ENCODE results near the gene MAP3K21.

Gene MAP3K21

GRCh38 chr1:233326811-233327650, 493 bp upstream of the MAP3K21 start:
- peak; percentile 89 to 93 for DNase-seq

- peak; percentile 41 to 57 for DNase-seq
Measured at GRCh38 chr1:233328142-233328921, 808 bp downstream of the MAP3K21 start.

DNA sequence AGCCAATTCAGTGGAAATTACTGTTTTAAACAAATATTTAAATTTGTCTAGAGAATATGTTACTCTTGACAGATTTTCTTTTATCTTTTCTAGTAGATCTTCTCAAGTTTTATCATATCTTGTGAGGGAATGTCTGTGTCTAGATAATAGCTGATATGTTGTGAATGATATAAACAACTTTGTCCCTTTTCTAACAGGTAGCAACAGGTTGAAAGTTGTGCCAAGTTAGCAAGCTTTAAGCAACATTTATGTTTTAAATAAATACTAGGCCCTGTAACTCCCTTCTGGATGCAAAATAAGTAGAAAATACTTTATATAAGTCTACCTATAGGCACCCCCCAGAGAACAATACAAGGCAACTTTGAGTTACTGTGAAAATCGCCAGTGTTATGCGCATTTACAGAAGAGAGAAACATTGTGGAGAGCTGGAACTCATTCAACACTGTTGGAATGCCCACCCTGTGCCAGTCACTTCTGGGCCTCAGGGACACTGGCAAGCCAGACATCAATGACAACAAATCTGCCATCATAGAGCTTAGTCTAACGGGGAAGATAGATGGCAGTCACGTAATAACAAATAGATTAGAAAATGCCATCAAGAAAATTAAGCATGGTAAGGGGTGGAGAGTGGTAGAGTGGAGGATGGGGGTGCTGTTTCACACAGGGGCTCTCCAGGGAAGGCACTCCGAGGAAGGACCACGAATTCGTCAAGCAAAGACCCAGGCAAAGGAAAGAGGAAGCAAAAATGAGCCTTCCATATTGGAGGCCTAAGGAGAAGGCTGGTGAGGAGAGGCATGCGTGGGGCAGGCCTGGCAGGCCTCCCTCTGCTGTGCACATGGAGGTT, 4.4 kb downstream of the MAP3K21 start:
- DNase-seq, result no peak

DNA sequence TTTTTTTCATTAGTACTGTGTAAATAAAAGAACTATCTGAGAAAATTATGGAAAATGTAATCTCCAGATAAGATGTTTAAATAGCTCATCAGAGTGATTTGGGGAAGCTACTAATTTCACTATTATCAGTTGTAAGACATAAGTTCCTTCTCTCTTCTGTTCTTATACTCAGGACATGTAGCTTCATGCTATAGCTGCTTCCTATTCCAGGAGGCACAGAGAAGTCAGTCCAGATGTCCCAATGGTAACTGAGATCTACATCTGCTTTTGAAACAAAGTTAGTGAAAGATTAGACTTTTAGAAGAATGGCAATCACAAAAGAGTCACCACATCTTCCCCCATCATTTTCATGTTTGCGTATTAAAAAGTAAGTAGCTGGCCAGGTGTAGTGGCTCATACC, 5.6 kb downstream of the MAP3K21 start:
- DNase-seq, result no peak

GRCh38 chr1:233334092-233334491, 6.6 kb downstream of the MAP3K21 start:
- no peak for DNase-seq

- DNase-seq, result no peak
Measured at GRCh38 chr1:233336554-233337456, 9.3 kb downstream of the MAP3K21 start.

DNA sequence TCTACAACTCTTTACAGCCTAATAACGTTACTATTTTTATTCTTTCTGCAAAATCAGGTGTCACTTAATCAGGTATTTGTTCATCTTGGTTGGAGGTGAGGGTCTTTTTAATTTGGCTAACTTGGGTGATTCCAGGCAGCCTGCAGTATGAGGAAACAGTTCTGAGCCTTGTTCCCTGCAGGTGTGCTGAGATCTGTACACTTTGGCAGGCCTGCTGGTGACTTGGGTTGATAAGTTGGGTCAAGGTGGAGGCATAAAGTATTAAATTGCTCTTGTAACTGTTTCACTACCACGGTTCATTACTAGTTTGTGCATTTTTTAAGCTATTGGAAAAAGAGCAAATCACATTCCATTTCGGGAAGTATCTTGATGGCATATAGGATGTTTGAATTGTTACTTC, 10.0 kb downstream of the MAP3K21 start:
- no peak for DNase-seq

DNA sequence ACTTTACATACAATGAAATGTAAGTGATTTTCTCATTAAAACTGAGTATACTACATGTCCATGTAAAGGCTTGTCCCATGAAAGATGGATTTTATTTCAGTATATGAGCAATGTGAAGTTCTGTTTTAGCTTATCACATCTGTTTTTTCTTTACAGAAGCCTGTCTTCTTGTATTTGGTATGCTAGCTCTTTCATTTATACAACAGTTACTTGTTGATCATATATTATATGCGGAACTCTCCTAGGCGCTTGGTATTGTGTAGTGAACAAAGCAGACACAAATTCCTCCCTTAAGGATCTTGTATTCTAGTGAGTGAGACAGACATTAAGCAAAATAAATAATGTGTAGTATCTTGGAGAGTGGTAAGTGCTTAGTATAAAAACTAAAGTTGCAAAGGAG, 10.6 kb downstream of the MAP3K21 start:
- DNase-seq, result no peak

DNA sequence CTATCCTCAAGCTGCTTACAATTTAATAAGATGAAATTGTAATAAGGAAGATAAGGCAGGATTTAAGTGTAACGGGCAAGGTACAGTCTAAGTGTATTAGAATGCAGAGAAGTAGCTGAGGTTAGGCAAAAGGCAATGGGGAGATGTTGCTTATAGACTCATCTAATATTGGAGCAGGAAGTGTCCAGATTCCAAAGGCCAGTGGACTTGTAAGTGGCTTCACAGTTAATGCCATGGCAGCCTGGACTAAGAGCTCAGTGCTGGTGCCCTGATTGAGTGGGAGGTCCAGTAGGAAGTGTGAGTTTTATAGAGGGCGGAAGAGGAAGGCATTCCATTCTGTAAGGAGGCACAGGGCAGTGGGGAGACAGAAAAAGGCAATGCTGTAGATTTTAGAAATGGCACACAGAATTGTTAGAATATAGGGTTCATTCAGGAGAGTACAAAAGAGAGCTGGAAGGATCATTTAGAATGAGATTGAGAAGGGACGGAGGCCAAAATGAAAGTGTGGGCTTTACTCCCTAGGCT, 12.6 kb downstream of the MAP3K21 start:
- no peak for DNase-seq

DNA sequence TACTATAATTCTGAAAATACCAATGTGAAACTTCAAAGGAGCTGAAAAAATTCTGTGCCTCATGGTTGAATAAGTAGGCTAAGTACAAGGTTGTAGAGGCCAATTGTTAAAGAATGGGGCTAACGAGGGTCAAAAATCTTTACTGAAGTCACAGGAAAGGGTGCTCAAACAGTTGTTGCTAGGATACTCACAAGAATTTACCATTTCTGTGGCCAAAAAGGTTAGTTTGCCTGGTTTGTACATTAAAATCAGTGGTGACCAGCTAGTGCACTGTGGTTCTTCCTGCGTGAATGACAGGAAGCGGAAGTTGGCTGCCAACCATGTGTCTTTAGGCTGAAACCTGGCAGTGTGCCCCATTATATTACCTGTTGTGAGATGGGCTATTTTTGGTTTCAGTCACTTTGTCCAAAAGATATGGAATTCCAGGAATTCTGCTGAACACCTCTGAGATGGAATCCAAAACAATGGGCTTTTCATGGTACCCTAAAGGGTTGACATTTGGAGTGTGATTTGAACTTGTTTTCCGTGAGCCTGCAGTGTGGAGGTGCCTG, 13.5 kb downstream of the MAP3K21 start:
- no peak for DNase-seq

- DNase-seq, result no peak
Measured at GRCh38 chr1:233342086-233342485, 14.6 kb downstream of the MAP3K21 start.

DNA sequence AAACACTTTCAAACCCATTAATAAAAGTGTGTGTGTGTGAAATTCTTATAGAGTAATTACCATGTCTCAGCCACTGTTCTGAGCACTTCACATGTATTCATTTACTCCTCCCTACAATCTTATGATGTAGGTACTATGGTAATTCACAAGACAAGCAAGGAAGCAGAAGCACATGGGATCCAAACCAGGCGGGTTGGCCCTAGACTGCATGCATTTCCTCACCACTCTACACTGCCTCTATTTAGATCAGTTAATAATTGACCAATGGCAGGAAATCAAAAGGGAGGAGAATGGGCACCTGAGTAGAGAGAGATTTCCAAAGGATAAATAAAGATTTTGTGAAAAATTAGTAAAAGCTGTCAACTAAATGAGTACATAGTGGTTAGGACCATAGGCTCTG, 15.7 kb downstream of the MAP3K21 start:
- DNase-seq, result no peak

DNA sequence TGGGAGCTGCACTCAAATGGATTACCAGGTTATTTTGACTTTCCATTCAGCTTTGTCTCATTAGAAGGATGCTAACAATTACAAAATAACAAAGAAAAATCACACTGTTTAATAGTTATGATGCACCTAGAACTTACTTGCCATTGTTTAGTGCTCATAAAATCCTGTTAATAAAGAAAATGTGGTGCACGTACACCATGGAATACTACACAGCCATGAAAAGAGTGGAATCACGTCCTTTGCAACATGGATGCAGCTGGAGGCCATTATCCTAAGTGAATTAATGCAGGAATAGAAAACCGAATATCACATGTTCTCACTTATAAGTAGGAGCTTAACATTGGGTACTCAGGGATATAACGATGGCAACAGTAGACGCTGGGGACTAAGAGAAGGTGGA, 19.8 kb downstream of the MAP3K21 start:
- DNase-seq, result no peak

DNA sequence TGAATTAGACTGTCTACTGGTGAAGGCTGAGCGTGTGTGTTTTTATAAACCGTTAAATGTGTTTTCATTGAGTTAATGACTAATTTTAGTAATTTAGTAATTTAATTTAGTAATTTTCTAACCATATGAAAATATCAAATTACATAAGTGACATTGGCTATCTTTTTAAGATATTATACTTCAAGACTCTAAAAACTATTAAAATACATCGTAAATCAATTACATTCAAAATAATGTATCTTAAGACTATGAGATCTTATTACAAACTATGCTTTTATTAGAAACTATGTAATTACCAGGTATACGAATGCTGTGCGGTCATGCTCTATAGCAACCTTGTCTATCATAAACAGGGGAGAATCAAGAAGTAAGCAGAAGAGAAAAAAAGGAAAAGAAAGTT, 21.6 kb downstream of the MAP3K21 start:
- no peak for DNase-seq

GRCh38 chr1:233354983-233355382, 27.5 kb downstream of the MAP3K21 start:
- DNase-seq, result no peak

GRCh38 chr1:233355841-233356704, 28.5 kb downstream of the MAP3K21 start:
- DNase-seq, result no peak

- no peak for DNase-seq
Measured at GRCh38 chr1:233356705-233356987, 29.1 kb downstream of the MAP3K21 start.

DNA sequence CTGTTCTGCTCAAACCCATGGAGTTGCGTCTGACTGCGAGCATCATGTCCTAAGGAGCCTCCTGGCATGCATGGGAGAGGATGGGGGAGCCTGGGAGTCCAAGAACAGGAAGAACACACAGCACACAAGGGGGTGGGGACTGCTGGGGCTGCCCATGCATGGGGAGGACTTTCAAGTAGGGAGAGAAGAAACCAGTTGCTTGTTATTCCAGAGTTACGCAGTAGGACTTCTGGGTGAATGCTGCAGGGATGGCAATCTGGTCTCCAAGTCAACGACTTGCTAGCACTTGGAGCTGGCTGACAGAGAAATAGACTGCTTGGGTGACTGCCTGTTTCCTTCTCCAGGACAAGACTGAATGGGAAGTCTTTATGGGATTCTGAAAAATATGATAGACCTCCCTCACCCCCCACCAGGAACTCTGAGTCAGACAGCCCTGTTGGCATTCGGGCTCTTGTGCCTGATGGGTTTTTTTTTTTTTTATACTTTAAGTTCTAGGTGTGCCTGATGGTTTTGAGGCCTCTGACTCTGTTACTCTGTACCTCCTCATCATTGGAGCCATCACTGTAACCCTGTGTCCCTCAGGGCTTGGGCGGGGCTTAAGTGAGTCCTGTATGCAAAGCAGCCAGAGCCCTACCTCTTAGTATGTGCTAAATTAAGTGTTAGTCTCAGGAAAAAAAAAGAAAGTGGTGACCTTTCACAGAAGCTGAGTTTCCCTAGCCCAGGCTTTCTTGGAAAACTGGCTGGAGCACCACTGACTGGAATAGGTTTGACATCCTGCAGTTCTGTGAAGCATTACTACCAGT, 30.3 kb downstream of the MAP3K21 start:
- DNase-seq, result peak in 1 of 2 experiments; percentile 29

GRCh38 chr1:233359431-233359830, 31.9 kb downstream of the MAP3K21 start:
- no peak for DNase-seq

DNA sequence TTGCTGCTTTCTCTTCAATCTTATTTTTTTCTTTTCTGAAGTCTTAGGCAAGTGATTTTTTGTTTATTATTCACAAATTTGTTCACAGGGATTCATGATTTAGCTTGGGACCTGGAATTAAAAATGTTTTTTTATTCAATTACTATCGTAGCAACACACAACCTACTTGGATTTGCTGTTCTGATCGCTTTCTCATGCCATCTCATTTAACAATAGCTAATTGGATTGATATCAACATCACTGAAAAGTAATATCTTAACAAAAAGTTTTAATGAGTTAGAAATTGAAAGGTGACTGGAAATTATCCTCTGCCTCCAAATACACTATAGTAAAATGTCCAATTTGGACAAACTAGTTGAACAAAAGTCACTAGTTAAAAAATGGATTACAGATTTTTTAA, 32.4 kb downstream of the MAP3K21 start:
- DNase-seq, result no peak

Measured in activated T-cell treated with anti-CD3 and anti-CD28 coated beads, Interleukin-2, amount 50 U/mL, for 48 hours (primary cell).